ENCODE results near the gene SSX2B.
"Not testable (repeated sequence)": the region's sequence is repeated elsewhere in the genome, so short reads cannot be mapped to it uniquely, and the experiment has no call there.

SSX2B gene

GRCh38 chrX:52750952-52751351 lies at the start of gene SSX2B:
TSS of gene SSX2B (plus strand) at chrX:52751252. CDS start at chrX:52752681, 1,429 bp downstream.
- ATAC-seq, result not testable (repeated sequence)

GRCh38 chrX:52707078-52707477 lies 44.0 kb upstream of the SSX2B start, which contains the start of gene SSX2:
TSS of gene SSX2 (minus strand) at chrX:52707178. CDS start at chrX:52705749, 1,429 bp downstream.
- ATAC-seq, result not testable (repeated sequence)

- ATAC-seq, result not testable (repeated sequence)
Observed at GRCh38 chrX:52765983-52766382, 14.9 kb downstream of the SSX2B start.

- ATAC-seq, result not testable (repeated sequence)
Observed at GRCh38 chrX:52773504-52773903, 22.5 kb downstream of the SSX2B start.

GRCh38 chrX:52797327-52797726 lies 46.3 kb downstream of the SSX2B start, which contains the start of gene SPANXN5:
TSS of gene SPANXN5 (minus strand) at chrX:52797427. CDS start at chrX:52797348, 79 bp downstream.
- ATAC-seq, result not testable (repeated sequence)

- not testable (repeated sequence) for ATAC-seq
Observed at GRCh38 chrX:52804876-52805275, 53.8 kb downstream of the SSX2B start.

Measured in SK-N-SH treated with all-trans-retinoic acid at 6 μM for 48 hours (cell line).